Measurements from ENCODE around the gene MAPKBP1.

MAPKBP1 gene

DNA sequence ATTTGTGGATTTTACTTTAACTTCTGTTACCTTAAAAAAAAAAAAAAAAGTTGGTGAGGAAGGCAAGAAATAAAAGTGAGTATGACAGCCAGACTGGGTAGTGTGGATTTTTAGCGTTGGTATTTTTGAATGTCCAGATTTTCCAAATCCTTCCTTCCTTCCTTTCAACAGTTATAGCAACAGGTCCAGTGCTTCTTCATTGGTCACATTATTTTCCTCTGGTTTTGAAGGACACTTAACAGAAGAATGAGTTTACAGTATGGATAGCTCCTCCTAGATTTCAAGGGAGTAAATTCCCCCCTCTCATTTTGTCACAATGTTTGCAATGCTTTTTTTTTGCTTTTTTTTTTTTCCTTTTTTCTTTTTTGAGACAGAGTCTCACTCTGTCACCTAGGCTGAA is 6.4 kb downstream of the MAPKBP1 start:
- in situ Hi-C loops (cut with HindIII; ENCODE audit: low sequenced_read_pairs), result loop anchor here (25.0 kb wide), 1 partner anchor 107 kb away; the partner anchor contains the start of gene SPTBN5

DNA sequence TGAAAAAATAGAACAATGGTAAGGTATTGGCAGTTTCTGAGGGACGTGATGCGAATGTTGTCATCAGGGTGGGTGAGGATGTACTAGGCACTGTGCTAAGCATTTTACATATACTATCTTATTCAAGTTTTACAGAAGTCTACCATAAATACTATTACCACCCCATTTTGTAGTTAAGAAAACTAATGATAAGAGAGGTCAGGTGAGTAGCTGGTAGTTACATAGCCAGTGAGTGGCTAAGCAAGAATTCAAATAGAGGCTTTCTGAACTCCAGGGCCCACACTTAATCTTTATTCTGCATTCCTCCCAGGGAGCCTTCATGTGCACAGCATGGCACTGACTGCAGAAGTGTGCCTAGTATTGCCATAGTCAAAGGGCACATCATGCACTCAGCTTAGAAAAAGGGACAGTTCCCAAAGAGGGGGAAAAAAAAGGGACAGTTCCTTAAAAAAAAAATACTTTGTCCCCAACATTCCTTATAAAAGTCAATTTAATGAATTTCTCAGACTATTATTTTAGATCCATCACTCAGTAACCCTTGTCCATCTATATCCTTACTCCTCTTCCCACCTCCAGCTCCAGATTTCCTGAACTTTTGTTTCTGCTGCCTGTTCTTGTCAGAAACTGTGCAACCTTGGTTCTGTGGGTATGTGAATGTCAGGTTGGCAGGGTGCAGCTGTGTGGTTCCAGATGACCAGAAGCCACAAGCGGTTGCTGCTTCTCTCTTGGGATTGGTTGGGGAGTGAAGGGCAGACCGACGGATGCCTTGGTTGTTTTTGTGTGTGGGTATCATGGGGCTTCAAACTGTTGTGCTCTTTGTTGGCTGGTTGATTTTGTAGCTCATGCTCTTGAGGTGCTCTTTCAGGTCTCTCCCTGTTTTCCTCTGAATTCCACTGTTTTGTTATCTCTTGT is 8.3 kb downstream of the MAPKBP1 start:
- in situ Hi-C loops (cut with HindIII; ENCODE audit: low sequenced_read_pairs), result loop anchor here (25.0 kb wide), 1 partner anchor 105 kb away; the partner anchor contains the start of gene SPTBN5

DNA sequence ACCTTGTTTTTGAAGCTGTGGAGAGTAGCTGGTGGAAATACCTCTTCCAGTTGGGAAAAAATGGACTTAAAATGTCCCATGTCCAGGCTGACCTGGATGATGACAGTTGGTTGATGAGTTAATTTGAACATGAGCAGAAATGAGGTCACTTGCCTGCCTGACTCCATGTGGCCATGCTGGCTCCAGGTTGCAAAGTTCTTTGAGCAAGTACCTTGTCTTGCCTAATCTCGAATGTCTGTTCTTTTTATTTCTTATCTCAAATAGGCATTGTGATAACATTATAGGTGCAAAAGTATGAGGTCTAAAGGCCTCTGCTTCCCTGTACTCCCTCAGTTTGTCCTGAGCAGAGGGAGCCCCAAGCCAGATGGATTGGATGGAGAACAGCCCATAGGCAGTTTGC is 9.0 kb downstream of the MAPKBP1 start:
- in situ Hi-C loops (cut with HindIII; ENCODE audit: low sequenced_read_pairs), result loop anchor here (25.0 kb wide), 1 partner anchor 104 kb away; the partner anchor contains the start of gene SPTBN5

DNA sequence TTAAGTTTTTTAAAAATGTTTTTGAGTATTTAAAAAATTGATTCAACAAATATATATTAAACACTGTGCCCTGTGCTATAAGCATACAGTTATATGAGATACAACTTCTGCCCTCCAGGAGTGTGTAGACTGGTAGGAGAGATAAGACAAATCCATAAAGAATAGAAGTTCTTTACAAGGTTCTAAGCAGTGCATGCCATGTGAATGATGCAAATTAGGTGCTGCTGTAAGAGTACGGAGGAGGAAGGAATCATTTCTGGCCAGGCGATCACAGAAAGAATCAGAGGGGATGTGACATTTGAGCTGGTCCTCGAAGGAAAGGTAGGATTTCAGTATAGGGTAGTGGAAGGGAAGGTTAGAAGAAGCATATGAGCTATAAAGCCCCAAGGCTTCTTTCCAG is 14.0 kb downstream of the MAPKBP1 start:
- in situ Hi-C loops (cut with HindIII; ENCODE audit: low sequenced_read_pairs), result loop anchor here (25.0 kb wide), 1 partner anchor 99 kb away; the partner anchor contains the start of gene SPTBN5

DNA sequence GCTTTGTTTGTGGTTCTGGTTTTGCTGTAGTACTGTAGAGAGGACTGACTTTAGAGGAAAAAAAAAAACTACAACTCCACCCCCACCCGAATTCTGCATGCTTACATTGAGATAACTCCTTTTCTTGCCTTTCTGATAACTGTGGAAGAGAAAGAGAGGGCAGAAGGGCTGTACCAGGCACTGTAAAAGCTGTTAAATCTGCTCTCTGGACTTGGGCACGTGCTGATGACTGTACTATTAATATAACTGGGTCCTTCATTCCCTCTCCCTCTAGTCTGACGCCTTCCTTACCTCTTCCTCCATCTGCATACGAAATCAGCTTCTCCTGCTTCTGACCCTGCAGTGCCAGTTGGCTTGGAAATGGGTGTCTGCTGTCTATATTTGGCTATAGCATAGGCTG is 15.0 kb downstream of the MAPKBP1 start:
- in situ Hi-C loops (cut with HindIII; ENCODE audit: low sequenced_read_pairs), result loop anchor here (25.0 kb wide), 1 partner anchor 98 kb away; the partner anchor contains the start of gene SPTBN5

DNA sequence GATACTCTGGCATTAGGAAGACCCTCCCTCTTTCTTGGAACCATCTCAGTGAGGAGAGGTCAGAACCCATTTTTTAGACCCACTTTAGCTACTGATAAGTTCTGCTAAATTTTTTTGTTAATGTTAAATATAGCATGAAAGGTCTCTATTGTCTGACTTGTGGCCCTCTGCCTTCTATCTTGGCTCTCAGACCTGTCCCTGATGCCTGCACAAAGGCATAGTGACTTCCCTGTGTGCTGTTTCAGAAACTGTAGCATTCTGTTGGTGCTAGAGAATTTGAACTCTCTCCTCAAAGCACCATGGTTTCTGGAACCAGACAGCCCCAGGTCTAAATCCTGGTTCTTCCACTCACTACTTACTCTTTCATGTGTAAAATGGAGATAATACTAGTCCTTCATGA is 15.4 kb downstream of the MAPKBP1 start:
- in situ Hi-C loops (cut with HindIII; ENCODE audit: low sequenced_read_pairs), result loop anchor here (25.0 kb wide), 1 partner anchor 98 kb away; the partner anchor contains the start of gene SPTBN5

DNA sequence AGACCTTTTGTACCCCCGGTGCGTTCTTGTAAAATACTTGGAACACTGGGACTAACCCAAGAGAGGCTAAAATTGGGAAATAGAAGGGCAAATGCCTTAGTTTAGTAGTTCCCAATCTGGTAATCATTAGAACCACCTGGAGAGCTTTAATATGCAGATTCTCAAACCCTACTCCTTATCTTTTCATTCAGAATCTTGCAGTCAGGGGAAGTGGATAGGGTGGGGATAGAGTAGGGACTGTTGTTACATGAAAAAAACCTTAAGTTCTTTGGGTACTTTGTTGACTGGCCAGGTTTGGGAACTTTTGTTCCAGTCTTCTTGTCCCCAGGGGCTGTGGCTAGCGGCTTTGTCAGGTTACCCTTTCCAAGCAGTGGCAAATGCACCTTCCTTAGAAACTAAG is 15.9 kb downstream of the MAPKBP1 start:
- in situ Hi-C loops (cut with HindIII; ENCODE audit: low sequenced_read_pairs), result loop anchor here (25.0 kb wide), 1 partner anchor 97 kb away; the partner anchor contains the start of gene SPTBN5

DNA sequence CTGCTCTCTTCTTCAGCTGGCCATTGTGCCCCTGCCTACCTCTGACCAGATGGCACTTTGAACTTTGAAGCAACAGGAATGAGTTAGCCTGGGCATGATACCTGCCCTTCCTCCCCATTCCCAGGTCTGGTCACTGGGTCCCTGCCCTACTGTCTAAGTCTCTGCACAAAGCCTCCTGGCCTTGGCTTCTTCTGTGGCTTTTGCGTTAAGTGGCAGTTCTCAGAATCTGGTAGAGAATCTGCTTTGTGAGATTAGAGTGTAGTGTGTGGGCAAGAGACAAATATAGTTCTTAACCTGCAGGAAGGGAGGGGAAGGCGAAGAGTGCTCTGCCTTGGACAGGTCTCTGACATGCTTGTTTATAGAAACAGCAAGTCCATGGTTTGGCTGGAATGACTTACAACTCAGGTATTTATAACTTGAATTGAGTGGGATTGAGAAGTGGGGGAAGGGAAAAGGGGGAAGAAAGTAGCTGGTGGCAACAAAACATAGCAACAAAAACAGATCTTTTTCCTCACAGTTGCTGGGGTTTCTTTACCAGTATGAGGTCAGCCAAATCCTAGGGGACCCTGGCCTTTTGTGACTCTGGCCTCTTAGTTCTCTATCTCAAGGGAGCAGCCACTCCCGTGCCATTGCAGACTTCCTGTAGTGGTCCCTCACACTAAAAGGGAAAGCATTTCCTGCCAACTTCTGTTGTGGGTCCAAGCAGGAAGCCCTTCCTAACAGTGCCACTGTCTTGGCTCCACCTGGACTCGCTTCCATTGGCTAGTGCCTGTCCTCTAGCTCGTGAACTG is 16.7 kb downstream of the MAPKBP1 start:
- in situ Hi-C loops (cut with HindIII; ENCODE audit: low sequenced_read_pairs), result loop anchor here (25.0 kb wide), 1 partner anchor 96 kb away; the partner anchor contains the start of gene SPTBN5

DNA sequence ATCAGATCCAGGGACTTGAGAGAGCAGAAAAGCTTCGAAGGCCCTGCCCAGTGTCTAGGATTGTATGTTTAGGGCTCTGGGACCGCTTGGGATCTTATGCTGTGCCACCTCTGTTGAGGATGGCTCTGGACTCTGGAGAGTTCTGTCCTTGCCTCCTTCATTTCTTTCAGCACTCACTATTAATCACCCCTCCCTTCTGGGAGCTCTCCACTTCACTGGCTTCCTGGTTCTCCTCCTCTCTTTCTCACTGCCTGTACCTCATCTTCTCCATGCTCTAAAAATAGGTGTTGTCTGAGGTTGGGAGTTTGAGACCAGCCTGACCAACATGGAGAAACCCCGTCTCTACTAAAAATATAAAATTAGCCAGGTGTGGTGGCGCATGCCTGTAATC is 17.3 kb downstream of the MAPKBP1 start:
- in situ Hi-C loops (cut with HindIII; ENCODE audit: low sequenced_read_pairs), result loop anchor here (25.0 kb wide), 1 partner anchor 96 kb away; the partner anchor contains the start of gene SPTBN5

DNA sequence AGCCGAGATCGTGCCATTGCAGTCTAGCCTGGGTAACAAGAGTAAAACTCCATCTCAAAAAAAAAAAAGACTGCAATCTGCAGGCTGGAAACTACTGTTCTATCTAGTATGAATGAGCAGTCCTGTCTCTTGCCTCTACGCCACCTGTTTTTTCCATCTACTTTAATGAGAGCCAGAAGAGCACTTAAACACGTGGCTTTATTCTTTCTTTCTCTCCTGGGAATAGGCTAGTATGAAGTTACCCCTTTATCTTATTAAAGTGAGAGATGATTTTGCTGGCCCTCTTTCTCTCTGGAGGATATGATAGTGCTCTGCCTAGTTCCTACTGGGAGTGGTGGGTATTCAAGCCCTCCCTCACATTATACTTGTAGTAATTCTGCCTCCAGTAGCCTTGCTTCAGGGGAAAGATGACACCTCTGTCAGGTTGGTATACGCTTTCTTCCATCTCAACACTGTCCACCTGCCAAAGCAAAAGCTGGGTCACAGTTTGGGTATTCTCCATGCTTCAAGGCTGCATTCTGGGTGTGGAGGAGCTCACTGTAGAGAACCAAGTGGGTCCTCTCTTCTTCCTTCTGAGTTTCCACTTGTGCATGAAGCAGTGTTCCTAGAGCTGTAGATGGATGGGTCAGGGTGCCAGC is 17.8 kb downstream of the MAPKBP1 start:
- in situ Hi-C loops (cut with HindIII; ENCODE audit: low sequenced_read_pairs), result loop anchor here (25.0 kb wide), 1 partner anchor 95 kb away; the partner anchor contains the start of gene SPTBN5

DNA sequence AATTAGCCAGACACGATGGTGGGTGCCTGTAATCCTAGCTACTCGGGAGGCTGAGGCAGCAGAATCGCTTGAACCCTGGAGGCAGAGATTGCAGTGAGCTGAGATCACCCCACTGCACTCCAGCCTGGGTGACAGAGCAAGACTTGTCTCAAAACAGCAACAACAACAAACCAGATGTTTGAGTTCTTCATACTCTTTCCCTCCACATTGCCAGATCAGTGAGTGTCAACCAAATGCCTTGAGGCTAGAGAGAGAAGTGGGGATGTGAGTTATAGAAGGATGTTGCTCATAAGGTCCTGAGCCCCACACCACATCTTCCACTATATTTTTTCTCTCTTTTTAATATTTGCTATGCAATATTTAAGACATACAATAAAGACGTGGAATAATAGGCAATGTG is 19.8 kb downstream of the MAPKBP1 start:
- in situ Hi-C loops (cut with HindIII; ENCODE audit: low sequenced_read_pairs), result loop anchor here (25.0 kb wide), 1 partner anchor 93 kb away; the partner anchor contains the start of gene SPTBN5

DNA sequence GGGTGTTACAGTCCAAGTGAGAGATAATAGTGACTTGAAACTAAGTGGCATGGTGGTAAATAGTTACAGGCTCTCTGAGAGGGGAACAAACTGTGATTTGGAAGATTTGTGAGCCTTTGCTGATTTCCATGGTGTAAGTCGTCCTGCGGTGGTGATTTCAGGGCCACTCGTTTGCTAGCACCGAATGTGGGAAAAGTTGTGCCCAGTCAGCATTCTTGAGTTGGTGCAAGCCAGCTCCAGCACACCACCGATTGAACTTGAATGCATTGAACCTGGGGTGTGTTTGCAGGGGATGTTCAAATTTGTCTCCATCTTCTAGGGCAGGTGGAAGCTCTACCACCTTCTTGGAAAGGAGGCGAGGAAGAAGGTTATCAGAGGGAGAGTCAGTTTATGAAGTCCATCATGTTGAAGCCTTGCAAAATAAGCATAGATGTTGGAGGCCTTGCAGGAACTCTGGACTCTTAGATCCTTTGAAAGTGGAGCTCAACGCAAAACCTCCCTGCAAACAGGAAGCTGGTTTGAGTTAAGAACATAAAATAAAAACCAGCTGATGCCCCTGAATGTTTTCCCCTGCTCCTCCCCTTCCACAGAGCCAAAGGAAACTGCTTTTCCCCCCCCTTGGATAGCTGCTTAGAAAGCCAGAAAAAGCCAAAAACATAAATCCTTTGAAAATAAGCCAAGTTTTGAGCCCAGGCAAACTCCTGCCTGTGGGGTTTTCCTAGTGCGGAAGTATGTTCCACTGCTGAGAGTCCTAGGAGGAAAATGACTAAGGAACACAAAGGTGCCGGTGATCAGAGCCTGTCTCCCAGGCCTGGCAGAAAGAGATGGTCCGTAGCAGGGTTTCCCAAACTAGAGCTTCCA is 21.9 kb downstream of the MAPKBP1 start:
- in situ Hi-C loops (cut with HindIII; ENCODE audit: low sequenced_read_pairs), result loop anchor here (25.0 kb wide), 1 partner anchor 91 kb away; the partner anchor contains the start of gene SPTBN5

DNA sequence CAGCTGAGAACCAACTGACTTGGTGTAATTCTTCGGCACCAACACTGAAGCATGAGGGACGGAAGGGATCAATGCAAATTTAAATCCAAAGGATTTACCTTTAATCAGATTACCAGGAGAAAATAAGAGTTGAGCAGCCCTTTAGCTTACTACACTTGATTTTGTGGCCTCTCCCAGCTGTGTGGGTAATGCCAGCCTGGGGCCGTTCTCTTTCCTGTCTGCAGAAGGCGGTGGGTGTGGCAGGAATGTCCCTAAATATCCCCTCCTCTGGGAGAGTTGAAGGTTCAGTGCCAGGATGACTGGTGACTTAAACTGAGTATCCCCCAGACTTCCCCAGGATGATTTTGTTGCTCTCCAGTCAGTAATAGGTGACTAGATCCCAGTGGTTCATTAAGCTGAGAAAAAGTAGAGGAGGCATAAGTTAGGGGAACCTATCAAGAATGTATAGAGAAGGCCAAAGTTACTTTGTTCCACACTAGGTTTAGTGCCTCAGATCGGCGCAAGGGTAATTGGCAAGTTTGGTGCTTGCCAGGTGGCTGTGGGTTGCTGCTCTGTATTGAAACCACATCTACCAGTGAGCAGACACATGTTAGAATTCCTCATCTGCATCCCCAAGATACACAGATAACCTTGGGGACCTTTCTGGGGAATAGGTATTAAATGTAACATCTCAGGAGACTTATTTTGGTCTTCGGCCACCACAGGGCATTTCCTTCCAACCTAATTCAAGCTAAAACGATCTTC is 23.1 kb downstream of the MAPKBP1 start:
- in situ Hi-C loops (cut with HindIII; ENCODE audit: low sequenced_read_pairs), result loop anchor here (25.0 kb wide), 1 partner anchor 90 kb away; the partner anchor contains the start of gene SPTBN5

DNA sequence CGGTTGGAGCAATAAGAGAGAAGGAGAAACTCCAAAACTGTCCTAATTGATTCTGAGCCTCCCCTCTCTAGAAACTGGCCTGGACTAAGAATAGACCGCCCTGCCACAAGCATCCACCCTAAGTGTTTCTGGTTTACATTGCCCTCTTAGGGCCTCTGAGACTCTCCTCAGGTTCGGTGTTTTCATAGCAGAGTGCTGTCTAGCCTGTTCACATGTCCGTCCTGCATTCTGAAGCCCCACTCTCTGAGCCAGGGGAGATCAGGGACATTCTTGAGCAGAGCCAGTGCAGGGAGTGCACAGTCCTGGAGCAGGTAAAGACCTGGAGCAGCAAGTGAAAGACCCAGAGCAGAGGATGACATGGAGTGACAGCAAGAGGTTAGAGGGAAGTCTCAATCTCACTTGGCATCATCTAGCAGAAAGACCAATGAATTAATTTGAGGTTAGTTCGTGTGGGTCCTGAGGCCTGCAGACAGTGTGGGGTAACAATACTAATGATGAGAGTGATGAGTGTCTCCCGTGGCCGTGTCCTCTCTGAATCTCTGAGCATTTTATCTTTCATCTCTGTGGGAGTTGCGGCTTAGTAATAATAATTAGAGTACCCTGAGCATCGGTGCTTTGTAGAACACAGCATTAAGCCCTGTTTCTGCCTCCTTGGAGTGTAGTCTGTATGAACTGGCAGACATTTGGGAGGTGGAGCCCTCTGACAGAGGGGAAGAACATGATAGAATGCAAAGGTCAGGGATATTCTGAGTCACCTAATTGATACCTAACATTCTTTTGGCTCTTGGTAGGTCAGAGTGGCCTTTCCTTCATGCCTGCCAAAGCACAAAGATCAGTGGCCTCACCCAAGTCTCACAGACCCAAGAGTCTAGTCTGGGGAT is 24.6 kb downstream of the MAPKBP1 start:
- in situ Hi-C loops (cut with HindIII; ENCODE audit: low sequenced_read_pairs), result loop anchor here (25.0 kb wide), 1 partner anchor 88 kb away; the partner anchor contains the start of gene SPTBN5

DNA sequence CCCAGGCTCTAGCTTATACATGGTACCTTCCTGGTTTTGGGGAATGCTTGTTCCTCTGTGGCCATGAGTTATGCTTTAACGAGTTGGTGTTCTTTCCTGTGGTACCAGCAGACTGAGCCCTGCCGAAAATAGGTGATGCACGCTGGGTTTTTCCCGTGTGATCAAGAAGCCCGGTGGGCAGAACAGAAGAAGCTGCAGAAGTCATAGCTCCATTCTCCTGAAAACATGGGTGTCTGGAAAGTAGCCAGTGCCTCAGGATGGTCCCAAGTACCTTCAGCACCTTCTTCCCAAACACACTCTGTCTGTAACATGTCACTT is 25.2 kb downstream of the MAPKBP1 start:
- in situ Hi-C loops (cut with HindIII; ENCODE audit: low sequenced_read_pairs), result loop anchor here (25.0 kb wide), 1 partner anchor 88 kb away; the partner anchor contains the start of gene SPTBN5

DNA sequence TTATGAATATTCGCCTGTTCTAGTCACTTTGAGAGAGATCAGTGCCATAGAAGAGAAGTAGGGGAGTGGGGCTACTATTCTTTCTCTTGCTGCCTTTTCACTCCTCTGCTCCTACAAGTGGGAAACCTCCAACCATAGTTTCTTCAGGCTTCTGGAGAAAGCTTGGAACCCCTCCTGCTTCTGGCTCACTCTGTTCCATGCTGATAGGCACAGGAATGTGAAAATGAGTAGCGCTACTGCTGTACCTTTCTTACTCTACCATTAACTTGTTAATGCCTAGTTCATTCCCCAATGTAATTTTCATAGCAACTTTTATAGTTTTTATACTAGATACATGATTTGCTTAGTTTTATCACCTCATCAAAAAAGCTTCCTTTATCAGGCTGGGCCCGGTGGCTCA is 26.9 kb downstream of the MAPKBP1 start:
- in situ Hi-C loops (cut with HindIII; ENCODE audit: low sequenced_read_pairs), result no loop called here

DNA sequence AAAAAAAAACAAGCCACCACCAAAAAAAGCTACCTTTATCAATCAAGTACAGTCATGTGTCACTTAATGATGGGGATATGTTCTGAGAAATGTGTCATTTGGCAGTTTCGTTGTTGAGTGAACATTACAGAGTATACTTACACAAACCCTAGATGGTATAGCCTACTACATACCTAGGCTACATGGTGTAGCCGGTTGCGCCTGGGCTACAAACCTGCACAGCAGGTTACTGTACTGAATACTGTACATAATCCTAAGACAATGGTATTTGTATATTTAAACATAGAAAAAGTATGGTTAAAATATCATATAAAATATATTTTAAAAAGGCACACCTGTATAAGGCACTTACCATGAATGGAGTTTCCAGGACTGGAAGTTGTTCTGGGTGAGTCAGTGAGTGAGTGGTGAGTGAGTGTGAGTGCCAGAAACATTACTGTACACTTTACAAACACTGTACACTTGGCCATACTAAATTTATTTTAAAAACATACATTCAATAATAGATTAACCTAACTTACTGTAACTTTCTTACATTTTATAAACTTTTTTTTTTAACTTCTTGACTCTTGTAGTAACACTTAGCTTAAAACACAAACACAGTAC is 27.7 kb downstream of the MAPKBP1 start:
- in situ Hi-C loops (cut with HindIII; ENCODE audit: low sequenced_read_pairs), result no loop called here

All from DLD1 (cell line).